ENCODE measurements around the gene EPS8L3. TPM values are rescaled to one million over a fixed set of nuclear protein-coding genes. Genes with fewer than 3 reads are reported as not detected.
A peak's percentile ranks its signal among the peaks of the same experiment; 100 is the strongest.

The EPS8L3 gene
- total RNA-seq, 2 experiments from 2014 or later = not detected

- ATAC-seq = no peak
- Mint-ChIP-seq H3K9me3 (peaks cover 7% of the 10 kb centered on the region), H3K27me3 (no peaks in the 10 kb centered on the region), H3K36me3 (ENCODE audit: low read depth) (peaks cover 2% of the 10 kb centered on the region), H3K4me3 (no peak overlapping the region), H3K27ac (no peak overlapping the region), H3K4me1 (ENCODE audit: low read depth) (no peaks in the 10 kb centered on the region)
- no peak for TF ChIP-seq CTCF (IDR thresholded peaks at IDR 0.05)
- POLR2A ChIA-PET = interaction anchor here (0.9 to 4.1 kb wide), 8 partner anchors 8 to 257 kb away, joined by 3 to 45 read pairs (median 4); partner anchors contain the start of genes AHCYL1 and STRIP1
- CTCF ChIA-PET = interaction anchor here (0.6 to 24.0 kb wide), 48 partner anchors 11 to 258 kb away, joined by 3 to 745 read pairs (median 5); partner anchors contain the start of genes AHCYL1, EPS8L3 and GNAI3
- intact Hi-C loops (cut with micrococcal nuclease) = loop anchor here (5.0 kb wide), 1 partner anchor 135 kb away; the partner anchor contains the start of gene CSF1
- DNase-seq = no peak
Observed at GRCh38 chr1:109777436-109777835, 13.7 kb upstream of the EPS8L3 start.

GRCh38 chr1:109776911-109777310 lies 13.2 kb upstream of the EPS8L3 start:
- Mint-ChIP-seq H3K27me3 (no peaks in the 10 kb centered on the region), H3K4me3 (no peak overlapping the region), H3K9me3 (peaks cover 7% of the 10 kb centered on the region), H3K27ac (no peak overlapping the region), H3K4me1 (ENCODE audit: low read depth) (no peaks in the 10 kb centered on the region), H3K36me3 (ENCODE audit: low read depth) (peaks cover 2% of the 10 kb centered on the region)
- peak; percentile 86 for TF ChIP-seq CTCF (IDR thresholded peaks at IDR 0.05)
- DNase-seq (peak; percentile 85), ATAC-seq (peak; percentile 90)
- intact Hi-C loops (cut with micrococcal nuclease) = loop anchor here (1.0 to 5.0 kb wide), 2 partner anchors 135 to 207 kb away; partner anchors contain the start of genes AHCYL1 and CSF1
- CTCF ChIA-PET = interaction anchor here (0.6 to 24.0 kb wide), 52 partner anchors 12 to 258 kb away, joined by 3 to 745 read pairs (median 4); partner anchors contain the start of genes AHCYL1, EPS8L3, GNAI3 and GSTM3
- POLR2A ChIA-PET = interaction anchor here (0.9 to 4.1 kb wide), 9 partner anchors 9 to 258 kb away, joined by 3 to 45 read pairs (median 4); partner anchors contain the start of genes AHCYL1 and STRIP1

GRCh38 chr1:109776206-109776835 lies 12.6 kb upstream of the EPS8L3 start:
- CTCF ChIA-PET = interaction anchor here (0.9 to 24.0 kb wide), 42 partner anchors 12 to 258 kb away, joined by 3 to 745 read pairs (median 5); partner anchors contain the start of genes AHCYL1, EPS8L3, GNAI3 and GSTM3
- Mint-ChIP-seq H3K4me1 (ENCODE audit: low read depth) (no peaks in the 10 kb centered on the region), H3K36me3 (ENCODE audit: low read depth) (peaks cover 2% of the 10 kb centered on the region), H3K27ac (no peak overlapping the region), H3K4me3 (no peak overlapping the region), H3K9me3 (peaks cover 7% of the 10 kb centered on the region), H3K27me3 (no peaks in the 10 kb centered on the region)
- POLR2A ChIA-PET = interaction anchor here (0.9 to 4.1 kb wide), 9 partner anchors 9 to 258 kb away, joined by 3 to 45 read pairs (median 4); partner anchors contain the start of genes AHCYL1 and STRIP1
- ATAC-seq = no peak
- TF ChIP-seq CTCF (IDR thresholded peaks at IDR 0.05) = no peak
- no peak for DNase-seq
- intact Hi-C loops (cut with micrococcal nuclease) = loop anchor here (1.0 to 5.0 kb wide), 2 partner anchors 136 to 208 kb away; partner anchors contain the start of genes AHCYL1 and CSF1

- no peak for TF ChIP-seq CTCF (IDR thresholded peaks at IDR 0.05)
- Mint-ChIP-seq H3K4me1 (ENCODE audit: low read depth) (no peaks in the 10 kb centered on the region), H3K9me3 (peaks cover under 1% of the 10 kb centered on the region), H3K27me3 (no peaks in the 10 kb centered on the region), H3K4me3 (no peak overlapping the region), H3K36me3 (ENCODE audit: low read depth) (peaks cover under 1% of the 10 kb centered on the region), H3K27ac (no peak overlapping the region)
- ATAC-seq (no peak), DNase-seq (no peak)
- intact Hi-C loops (cut with micrococcal nuclease) = loop anchor here (5.0 kb wide), 1 partner anchor 137 kb away; the partner anchor contains the start of gene CSF1
- ChIA-PET POLR2A (interaction anchor here (1.1 to 4.1 kb wide), 3 partner anchors 74 to 208 kb away, joined by 3 to 45 read pairs (median 5); partner anchors contain the start of gene AHCYL1), CTCF (interaction anchor here (1.5 to 24.0 kb wide), 12 partner anchors 13 to 279 kb away, joined by 3 to 745 read pairs (median 30); partner anchors contain the start of genes AHCYL1 and GNAI3)
Observed at GRCh38 chr1:109775398-109775797, 11.7 kb upstream of the EPS8L3 start.

Data from activated CD8-positive, alpha-beta T cell treated with anti-CD3 and anti-CD28 coated beads for 36 hours (primary cell).